ENCODE data around the gene S100A3.

The S100A3 gene

DNA sequence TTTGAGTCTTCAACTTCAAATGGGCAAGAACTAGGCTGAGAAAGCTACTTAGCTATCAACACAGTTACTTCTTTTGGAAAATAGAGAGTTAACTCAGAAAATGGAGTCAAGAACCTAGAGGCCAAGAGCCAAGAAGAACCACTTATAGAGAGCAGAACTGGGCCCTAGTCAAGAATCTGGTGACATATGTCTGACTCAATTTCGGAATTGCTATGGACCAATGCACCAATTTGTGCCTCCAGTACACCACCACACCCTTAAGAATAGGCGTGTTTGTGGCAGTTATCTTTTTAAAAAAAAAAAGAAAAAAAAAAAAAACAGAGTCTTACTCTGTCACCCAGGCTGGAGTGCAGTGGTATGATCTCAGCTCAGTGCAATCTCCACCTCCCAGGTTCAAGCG, 8.8 kb upstream of the S100A3 start:
- no peak overlapping the region for H3K9ac ChIP-seq
- H3K27ac ChIP-seq: no peak overlapping the region
- no peaks in the 10 kb centered on the region for H3K27me3 ChIP-seq
- 0 out of 22 replicates have a peak, but pooled peaks cover 0 to 4% (median 0%) of the 10 kb centered on the region in 11 experiments for H3K9me3 ChIP-seq (replicated peaks in 1 of 11)
- no peaks in the 10 kb centered on the region for H3K36me3 ChIP-seq
- peaks cover 17 to 48% (median 29%) of the 10 kb centered on the region in 10 experiments for H3K4me1 ChIP-seq
- no peak overlapping the region for H3K4me3 ChIP-seq
- H3K4me2 ChIP-seq: no peak overlapping the region
- no peak for TF ChIP-seq Cebpa-rat (IDR thresholded peaks at IDR 0.05)
- no peaks in the 10 kb centered on the region for H4K20me1 ChIP-seq

DNA sequence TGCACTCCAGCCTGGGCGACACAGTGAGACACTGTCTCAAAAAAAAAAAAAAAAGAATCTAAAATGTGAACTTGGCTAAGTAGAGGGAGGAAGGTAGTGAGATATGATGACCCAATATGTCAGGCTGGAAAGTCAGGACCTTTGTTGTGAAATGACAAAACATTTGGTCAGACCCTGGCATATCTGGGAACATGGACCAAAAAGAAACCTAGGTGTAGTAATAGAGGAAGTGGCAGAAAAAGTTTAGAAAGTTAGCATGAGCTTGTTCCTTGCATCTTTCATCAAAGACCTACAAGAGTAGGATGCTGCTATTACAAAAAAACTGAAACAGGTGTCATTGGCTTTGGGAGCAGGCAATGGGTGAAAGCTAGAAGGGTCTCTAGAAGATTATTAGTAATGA, 7.3 kb upstream of the S100A3 start:
- Histone ChIP-seq H3K4me3 (no peak overlapping the region), H3K4me1 (peaks cover 19 to 47% (median 29%) of the 10 kb centered on the region in 10 experiments), H3K27ac (no peak overlapping the region), H3K9ac (no peak overlapping the region), H3K36me3 (no peaks in the 10 kb centered on the region), H4K20me1 (no peaks in the 10 kb centered on the region), H3K4me2 (no peak overlapping the region; a peak in 1 of 22 replicates), H3K9me3 (replicated peaks in 1 of 11) (0 out of 22 replicates have a peak, but pooled peaks cover 0 to 4% (median 0%) of the 10 kb centered on the region in 11 experiments), H3K27me3 (no peaks in the 10 kb centered on the region)
- TF ChIP-seq Cebpa-rat (IDR thresholded peaks at IDR 0.05): no peak

- TF ChIP-seq Cebpa-rat (IDR thresholded peaks at IDR 0.05): no peak
- Histone ChIP-seq H3K4me1 (peaks cover 42 to 67% (median 50%) of the 10 kb centered on the region in 10 experiments), H3K4me3 (no peak overlapping the region), H3K9me3 (replicated peaks in 1 of 11) (0 out of 22 replicates have a peak, but pooled peaks cover 0 to 4% (median 0%) of the 10 kb centered on the region in 11 experiments), H3K9ac (peak overlapping the region in 5 of 11 experiments; percentile 17 to 43 (median 26); a peak in 5 of 22 replicates), H3K27me3 (no peaks in the 10 kb centered on the region), H3K4me2 (peak overlapping the region; percentile 52 to 83 (median 68)), H3K27ac (peak overlapping the region in 8 of 11 experiments; percentile 8 to 58 (median 44); a peak in 15 of 22 replicates), H3K36me3 (no peaks in the 10 kb centered on the region), H4K20me1 (no peaks in the 10 kb centered on the region)
Measured at GRCh38 chr1:153553830-153554541, 4.9 kb upstream of the S100A3 start.

DNA sequence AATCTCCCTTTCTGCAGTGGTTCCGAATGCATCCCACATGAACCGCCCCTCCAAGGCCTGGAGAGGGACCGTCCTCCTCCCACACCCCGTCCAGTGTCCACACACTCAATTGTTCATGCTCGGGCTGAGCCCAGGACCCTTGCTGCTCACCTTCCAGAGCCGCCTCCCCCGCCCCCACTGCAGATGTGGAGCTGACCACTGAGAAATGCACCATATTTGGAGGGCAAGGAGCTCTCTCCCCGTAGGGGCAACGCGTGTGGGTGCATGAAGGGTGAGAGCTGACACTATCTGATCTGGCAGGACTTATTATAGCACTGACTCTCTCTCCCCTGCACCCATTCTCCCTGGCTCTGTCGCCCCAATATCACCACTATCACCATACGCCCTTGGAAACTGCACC, 4.0 kb upstream of the S100A3 start:
- Histone ChIP-seq H3K4me1 (peaks cover 51 to 76% (median 59%) of the 10 kb centered on the region in 10 experiments), H3K4me3 (no peak overlapping the region), H3K27me3 (no peaks in the 10 kb centered on the region), H3K36me3 (no peaks in the 10 kb centered on the region), H3K27ac (peak overlapping the region in 2 of 11 experiments; percentile 44 to 48; a peak in 1 of 22 replicates), H3K4me2 (peak overlapping the region; percentile 52 to 83 (median 68)), H3K9ac (no peak overlapping the region), H4K20me1 (no peaks in the 10 kb centered on the region), H3K9me3 (replicated peaks in 1 of 11) (0 out of 22 replicates have a peak, but pooled peaks cover 0 to 4% (median 0%) of the 10 kb centered on the region in 11 experiments)
- TF ChIP-seq Cebpa-rat (IDR thresholded peaks at IDR 0.05): no peak

DNA sequence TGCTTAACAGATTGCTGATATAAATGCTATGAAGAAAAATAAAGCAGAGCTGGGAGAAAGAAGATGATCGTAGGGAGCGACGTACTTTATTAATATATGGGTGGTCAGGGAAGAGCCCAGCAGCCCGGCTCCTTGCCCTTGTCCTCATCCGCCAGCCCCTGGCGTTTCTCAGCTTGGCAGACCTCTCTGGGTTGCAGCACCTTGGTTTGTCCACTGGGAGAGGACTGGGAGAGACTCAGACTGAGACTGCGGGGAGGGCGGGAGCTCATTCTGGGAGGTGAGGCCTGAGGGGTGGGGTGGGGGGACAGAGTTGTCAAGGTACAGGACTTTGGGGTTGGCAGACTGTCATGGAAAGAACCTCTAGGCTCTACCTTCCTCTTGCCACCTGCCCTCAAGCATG, 3.3 kb upstream of the S100A3 start:
- H4K20me1 ChIP-seq: no peaks in the 10 kb centered on the region
- peaks cover 59 to 84% (median 67%) of the 10 kb centered on the region in 10 experiments for H3K4me1 ChIP-seq
- H3K4me2 ChIP-seq: peak overlapping the region in 1 of 11 experiments; percentile 96; a peak in 1 of 22 replicates
- no peaks in the 10 kb centered on the region for H3K9me3 ChIP-seq (replicated peaks in 1 of 11)
- H3K27me3 ChIP-seq: no peaks in the 10 kb centered on the region
- no peak for TF ChIP-seq Cebpa-rat (IDR thresholded peaks at IDR 0.05)
- H3K27ac ChIP-seq: no peak overlapping the region
- H3K36me3 ChIP-seq: no peaks in the 10 kb centered on the region
- no peak overlapping the region for H3K9ac ChIP-seq
- no peak overlapping the region for H3K4me3 ChIP-seq

GRCh38 chr1:153550827-153551500, 1.9 kb upstream of the S100A3 start:
- Histone ChIP-seq H3K27me3 (no peaks in the 10 kb centered on the region), H4K20me1 (no peaks in the 10 kb centered on the region), H3K9me3 (replicated peaks in 1 of 11) (no peaks in the 10 kb centered on the region), H3K4me3 (no peak overlapping the region), H3K9ac (peak overlapping the region in 5 of 11 experiments; percentile 4 to 32 (median 9); a peak in 5 of 22 replicates), H3K4me2 (peak overlapping the region; percentile 86 to 100 (median 95)), H3K4me1 (peaks cover 73 to 90% (median 81%) of the 10 kb centered on the region in 10 experiments), H3K36me3 (no peaks in the 10 kb centered on the region), H3K27ac (peak overlapping the region in 9 of 11 experiments; percentile 24 to 80 (median 64); a peak in 17 of 22 replicates)
- no peak for TF ChIP-seq Cebpa-rat (IDR thresholded peaks at IDR 0.05)

DNA sequence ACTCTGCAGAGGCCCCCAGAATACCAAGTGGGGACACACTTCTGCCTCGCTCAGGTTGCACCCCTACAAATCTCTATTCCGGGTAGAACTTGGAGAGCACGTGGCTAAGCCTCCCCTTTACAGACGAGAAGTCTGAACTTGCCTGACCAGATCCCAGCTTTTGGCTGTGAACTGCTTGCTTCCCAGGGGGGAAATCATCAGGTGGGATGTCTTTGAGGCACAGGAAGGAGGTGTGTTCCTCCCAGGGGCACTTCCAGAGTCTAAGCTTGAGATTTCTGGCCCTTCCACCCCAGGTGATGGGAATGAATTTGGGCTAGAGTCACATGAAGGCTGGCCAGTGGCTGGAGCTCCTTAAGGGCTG, 1.3 kb upstream of the S100A3 start:
- H3K4me2 ChIP-seq: peak overlapping the region; percentile 86 to 100 (median 95)
- peak overlapping the region in 9 of 11 experiments; percentile 24 to 80 (median 64); a peak in 16 of 22 replicates for H3K27ac ChIP-seq
- H3K4me1 ChIP-seq: peaks cover 79 to 96% (median 86%) of the 10 kb centered on the region in 10 experiments
- no peaks in the 10 kb centered on the region for H3K27me3 ChIP-seq
- no peak for TF ChIP-seq Cebpa-rat (IDR thresholded peaks at IDR 0.05)
- H3K4me3 ChIP-seq: no peak overlapping the region
- 0 out of 22 replicates have a peak, but pooled peaks cover 0 to under 1% (median 0%) of the 10 kb centered on the region in 11 experiments for H4K20me1 ChIP-seq
- H3K36me3 ChIP-seq: no peaks in the 10 kb centered on the region
- H3K9me3 ChIP-seq (replicated peaks in 1 of 11): no peaks in the 10 kb centered on the region
- H3K9ac ChIP-seq: peak overlapping the region in 4 of 11 experiments; percentile 3 to 23 (median 4); a peak in 3 of 22 replicates

GRCh38 chr1:153549741-153550397, 811 bp upstream of the S100A3 start:
- Histone ChIP-seq H3K4me2 (peak overlapping the region; percentile 86 to 100 (median 95)), H3K9me3 (replicated peaks in 1 of 11) (no peaks in the 10 kb centered on the region), H3K4me3 (no peak overlapping the region), H3K4me1 (peaks cover 83 to 97% (median 88%) of the 10 kb centered on the region in 10 experiments), H3K27ac (peak overlapping the region in 8 of 11 experiments; percentile 24 to 80 (median 64); a peak in 13 of 22 replicates), H3K27me3 (no peaks in the 10 kb centered on the region), H3K36me3 (peaks cover 0 to under 1% (median 0%) of the 10 kb centered on the region in 11 experiments; a peak in 1 of 22 replicates), H3K9ac (peak overlapping the region in 1 of 11 experiments; percentile 1; a peak in 1 of 22 replicates), H4K20me1 (peaks cover 0 to 6% (median 0%) of the 10 kb centered on the region in 11 experiments; a peak in 6 of 22 replicates)
- TF ChIP-seq Cebpa-rat (IDR thresholded peaks at IDR 0.05): no peak
